Anterior cingulate cortex (tissue), 58 donors: ENCODE measurements around the gene CCDC188.

ENCODE experiments used
- DNase-seq, 58 donors: peaks; one replicate each; lab custom pipeline; 2025; lab: John Stamatoyannopoulos, UW

The CCDC188 gene

DNA sequence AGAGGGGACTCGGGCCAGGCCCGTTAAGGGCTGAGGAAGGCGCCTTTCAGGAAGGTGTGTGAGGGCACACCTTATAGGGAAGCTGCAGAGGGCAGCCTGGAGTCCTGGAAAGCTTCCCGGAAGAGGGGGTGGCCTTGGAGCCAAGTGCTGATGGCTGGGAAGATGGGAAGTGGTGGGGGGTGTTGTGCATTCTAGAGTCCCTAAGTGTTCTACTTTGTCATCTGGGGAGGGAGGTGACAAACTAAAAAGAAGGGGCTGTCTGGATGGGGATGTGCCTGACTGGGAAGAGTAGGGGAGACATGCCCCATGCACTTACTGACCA, 12.5 kb downstream of the CCDC188 start:
- peak in 28 of 58 donors; percentile 13 to 72 (median 56) for DNase-seq

DNA sequence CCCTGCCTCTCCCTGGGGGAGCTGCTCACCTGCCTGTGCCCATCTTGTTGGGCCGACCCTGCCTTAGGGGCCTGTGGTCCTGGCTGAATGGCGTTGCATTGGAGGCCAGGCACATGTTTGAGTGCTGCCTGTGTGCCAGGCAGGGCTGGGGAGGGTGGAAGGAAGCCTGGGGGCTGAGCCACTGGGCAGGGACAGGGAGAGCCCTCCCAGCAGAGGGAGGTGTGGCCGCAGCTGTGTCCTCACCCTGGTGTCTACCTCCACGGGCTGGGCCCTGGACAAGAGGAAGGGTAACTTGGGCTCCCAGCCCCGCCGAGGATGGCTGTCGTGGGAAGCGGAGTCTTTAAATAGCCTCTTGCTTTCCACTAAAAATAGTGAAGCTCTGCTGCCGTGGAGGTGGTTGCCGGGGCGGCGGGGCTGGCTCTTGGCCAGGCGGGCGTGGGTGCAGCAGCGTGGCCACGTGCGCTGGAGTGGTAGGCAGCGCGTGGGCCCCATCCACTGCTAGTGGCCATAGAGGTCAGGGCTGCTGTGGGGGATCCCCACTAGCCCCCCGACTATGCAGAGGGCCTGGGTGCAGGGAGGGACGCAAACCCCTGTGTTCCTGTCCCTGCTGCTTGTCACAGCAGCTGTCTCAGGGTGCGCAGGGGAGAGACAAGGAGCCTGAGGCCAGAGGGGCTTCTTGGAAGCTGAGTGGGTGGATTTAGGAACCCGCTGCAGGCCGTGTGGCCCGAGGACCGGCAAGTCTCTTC, 13.0 kb downstream of the CCDC188 start:
- peak in 39 of 58 donors; percentile 20 to 74 (median 52) for DNase-seq

DNA sequence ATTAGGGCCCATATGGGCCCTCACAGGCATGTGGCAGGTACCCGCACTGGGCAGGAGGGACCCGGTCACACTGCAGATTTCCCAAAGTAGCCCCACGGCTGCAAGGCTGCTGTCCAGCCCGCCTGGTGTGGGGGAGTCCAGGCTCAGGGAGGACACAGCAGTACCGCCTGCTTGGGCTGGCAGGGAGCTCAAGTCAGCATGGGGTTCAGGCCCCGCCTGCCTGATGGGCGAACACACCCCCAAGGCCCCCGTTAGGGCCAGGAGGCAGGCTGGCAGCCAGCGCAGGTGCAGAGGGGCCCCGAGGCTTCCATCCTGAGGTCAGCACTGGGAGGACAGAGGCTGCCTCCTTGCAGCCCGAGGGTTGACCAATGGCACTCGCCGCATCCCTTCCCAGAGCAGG, 13.7 kb downstream of the CCDC188 start:
- DNase-seq: no peak

DNA sequence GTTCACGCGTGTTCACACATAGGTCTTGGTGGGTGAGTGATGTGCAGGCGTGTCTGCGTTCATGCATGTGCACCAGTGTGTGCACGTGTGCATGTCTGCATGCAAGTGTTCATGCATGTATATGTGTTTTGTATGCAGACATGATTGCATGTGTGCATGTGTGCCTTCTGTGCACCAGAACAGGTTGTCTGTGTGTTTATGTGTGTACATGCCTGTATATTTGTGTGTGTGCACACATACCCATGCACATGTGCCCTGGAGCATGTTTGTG, 14.3 kb downstream of the CCDC188 start:
- DNase-seq: no peak

DNA sequence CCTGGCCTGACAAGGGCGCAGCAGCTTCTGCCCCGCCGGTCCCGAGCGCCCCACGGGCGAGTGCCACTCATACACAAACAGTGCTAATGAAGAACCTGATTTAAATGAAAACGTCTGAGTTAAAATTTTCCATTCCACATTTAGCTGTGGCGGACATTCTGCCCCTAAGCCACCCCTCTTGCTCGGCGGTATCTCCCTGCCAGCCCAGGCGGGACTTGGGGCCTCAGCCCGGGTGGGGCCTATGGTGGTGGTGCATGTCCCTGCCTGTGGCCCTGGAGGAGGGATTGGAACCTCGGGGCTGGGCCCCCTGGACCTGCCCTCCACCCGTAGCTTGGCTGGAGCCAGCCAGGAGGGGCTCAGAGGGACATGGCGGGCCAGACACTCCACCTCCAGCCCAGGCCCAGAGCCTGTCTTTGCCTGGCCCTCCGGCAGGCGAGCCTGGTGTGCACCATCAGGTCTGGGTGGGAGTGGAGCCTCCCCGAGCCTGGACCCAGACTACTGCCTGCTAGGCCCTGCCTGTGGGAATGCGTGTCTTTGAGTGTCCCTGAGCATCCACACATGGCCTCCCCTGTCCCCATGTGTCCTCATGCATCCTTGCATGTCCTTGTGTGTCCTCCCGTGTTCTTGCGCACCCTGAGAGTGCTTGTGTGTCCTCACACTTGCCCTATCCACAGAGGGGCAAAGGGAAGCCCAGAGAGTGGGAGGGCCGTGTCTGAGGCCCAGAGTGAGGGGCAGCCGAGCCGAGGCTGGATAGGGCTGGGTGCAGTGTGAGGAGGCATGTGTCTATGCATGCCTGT, 14.9 kb downstream of the CCDC188 start:
- DNase-seq: no peak

DNA sequence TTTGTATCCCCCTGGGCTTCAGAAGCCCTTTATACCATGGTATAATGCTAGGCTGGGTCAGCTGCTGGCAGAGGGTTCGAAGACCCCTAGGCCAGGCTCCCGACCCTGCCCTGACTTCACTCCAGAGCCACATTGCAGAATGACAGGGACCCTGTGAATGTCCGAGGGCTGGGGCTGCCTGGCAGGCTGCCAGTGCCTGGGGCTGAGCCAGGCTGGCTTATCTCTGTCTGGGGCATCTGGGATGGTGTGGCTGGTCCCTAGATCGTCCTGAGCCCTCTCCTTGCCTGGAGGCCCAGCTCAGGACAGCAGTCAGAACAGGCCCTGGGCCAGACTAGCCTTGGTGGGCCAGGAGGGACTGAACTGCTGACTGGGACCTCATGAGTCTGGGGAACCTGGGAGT, 15.6 kb downstream of the CCDC188 start:
- DNase-seq: no peak

DNA sequence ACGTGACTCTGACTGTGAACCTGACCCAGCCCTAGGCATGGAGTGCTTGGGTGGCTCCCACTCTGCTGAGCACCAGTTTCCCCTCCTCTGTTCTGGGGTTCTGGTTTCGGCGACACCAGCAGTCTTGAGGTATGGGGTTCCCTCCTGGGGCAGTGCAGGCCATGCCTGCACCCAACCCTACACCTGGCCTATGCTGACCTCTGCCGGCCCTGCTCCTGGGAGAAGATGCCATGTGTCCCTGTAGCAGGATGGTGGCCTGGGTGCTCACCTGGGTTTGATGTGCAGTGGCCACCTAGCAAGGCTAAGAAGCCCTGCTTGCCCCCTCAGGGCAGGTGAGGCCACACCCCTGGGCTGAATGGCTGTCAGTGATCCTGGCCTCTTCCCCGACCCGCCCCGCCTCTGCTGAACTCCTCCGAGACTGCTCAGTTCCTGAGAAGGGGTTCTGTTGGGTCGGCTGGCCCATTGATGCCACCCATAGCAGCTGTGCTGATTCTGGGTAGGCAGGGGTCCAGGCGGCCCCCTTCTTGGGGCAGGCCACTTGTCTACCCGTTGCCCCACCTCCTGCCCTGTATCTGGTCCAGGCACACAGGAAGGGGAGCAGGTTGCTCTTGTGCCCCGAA, 16.8 kb downstream of the CCDC188 start:
- no peak for DNase-seq

DNA sequence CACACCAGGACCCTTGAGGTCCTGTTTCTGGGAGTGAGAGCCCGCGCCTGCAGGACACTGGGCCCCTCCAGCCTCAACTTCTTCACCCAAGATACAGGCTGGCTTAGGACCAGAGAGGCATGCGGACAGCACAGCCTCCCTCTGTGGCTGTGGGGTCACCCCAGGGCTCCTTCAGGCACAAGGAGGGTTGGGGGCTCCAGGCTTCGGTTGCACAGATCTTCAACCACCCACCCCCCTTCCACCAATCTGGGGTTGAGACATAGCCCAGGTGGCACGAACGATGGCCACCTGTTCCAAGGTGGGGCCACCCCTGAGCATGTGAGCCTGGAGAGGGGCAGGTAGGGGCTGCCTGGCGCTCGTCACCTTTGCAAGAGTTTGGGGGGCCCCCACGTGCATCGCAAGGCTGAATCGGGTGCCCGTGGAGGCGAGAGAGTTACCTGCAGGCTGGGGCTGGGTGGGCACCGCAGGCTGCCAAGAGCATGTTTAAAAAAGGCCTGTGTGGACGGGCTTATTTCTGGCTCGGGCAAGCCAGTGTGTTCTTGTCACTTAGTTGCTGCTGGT, 18.1 kb downstream of the CCDC188 start:
- DNase-seq: no peak

DNA sequence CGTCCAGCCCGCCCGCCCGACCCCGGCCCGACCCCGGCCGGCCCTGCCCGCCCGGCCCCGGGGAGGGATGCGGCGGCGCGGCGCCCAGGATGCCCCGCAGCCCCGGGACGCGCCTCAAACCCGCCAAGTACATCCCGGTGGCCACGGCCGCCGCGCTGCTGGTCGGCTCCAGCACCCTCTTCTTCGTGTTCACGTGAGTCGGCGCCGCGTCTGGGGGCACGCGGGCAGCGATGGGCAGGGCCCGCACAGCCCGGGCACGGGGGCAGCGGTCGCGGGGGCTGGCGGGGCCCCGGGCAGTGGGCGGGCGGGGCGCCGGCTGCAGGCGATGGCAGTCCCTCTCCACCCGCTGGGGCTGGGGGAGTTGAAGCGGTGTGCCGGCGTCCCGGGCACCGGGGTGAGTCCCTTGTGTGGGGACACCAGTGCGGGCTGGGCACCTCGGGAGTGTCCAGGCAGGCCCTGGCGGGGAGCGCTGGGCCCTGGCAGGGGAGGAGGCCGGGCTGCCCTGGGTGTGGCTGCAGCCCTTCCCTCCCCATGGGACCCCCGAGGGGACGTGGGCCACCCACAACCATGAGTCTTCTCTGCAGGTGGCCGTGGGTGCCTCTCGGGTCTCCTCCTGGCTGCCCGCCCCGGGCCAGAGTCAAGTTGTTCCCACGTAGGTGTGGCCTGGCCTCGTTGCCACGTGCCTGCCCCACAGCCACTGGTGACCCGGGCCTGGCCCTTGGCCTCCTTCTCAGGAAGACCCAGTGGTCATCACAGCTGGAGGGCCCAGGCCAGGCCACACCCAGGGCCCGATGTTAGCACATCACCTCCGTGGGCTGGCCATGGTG, 18.8 kb downstream of the CCDC188 start:
- DNase-seq: peak in 13 of 58 donors; percentile 15 to 57 (median 40)

DNA sequence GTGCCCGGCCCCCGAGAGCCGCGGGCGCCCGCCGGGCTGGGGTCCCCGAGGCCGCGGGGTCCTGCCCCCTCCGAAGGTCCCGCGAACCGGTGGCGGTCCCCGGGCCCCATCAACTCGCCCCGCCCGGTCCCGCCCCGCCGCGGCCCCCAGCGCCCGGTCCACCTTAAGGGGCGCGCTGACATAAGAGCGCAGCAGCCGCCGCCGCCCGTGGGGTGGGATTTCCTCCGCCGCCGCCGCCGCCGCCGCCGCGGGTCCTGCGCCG, 19.3 kb downstream of the CCDC188 start, which contains the start of gene ZDHHC8:
ZDHHC8 (plus strand) TSS at position 208 of the 262 bp plus-strand sequence. CDS start 144 bp downstream, outside the sequence.
- peak in 19 of 58 donors; percentile 20 to 61 (median 44) for DNase-seq

DNA sequence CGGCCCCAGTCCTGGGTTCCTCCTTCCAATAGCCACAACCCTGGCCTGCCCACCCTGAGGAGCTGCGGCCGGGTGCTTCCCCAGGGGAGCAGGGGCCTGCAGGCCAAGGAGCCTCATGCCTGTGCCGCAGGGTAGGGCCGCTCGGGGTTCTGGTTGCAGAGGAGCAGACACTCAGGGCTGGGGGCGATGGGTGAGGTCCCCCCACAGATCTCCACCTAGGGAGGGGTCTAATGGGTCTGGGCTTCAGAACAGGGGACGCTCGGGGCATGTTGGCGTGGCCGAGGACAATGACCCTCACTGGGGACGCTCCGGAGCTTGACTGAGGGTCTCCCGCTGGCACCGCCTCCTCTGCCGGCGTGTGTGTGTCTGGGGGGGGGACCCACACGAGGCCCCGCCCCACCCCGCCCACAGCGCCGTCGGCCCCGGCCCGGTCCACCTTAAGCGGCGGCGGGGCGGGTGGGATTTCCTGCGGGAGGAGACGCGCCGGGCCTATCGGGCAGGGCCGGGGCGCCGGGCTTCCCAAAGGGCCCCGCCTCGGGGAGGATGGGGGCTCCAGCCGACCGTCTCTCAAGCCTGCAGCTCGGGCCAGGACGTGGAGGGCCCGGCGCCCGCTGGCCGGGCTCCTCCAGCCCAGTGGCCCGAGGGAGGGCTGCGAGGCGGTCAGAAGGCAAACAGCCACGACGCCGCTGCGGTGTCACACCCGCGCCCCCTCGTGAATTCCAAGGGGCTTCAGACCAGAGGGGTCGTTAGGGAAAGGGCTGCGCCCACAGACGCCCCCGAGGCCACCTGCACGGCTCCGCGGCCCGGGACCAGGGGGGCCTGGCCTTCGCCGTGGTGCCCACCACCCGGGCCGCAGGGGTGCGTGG, 19.9 kb downstream of the CCDC188 start:
- peak in 56 of 58 donors; percentile 39 to 91 (median 74) for DNase-seq

DNA sequence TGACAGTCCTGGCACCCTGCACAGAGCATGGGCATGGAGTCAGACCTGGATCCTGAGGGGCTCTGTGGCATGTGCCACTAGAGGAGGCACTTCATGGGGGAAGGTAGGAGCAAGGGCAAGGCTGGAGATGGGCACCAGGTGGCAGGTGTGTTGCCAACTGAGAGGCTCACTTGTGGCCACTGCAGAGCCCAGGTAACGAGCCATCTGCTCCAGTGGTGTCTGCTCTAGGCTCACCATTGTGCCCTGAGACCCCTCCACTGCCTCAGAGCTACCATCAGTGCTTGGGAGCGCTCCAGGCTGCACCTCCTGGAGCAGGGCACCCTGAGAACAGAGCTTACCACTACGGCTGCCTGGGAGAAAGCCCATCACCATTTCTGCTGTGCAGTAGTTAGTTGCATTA, 20.5 kb downstream of the CCDC188 start:
- DNase-seq: no peak

DNA sequence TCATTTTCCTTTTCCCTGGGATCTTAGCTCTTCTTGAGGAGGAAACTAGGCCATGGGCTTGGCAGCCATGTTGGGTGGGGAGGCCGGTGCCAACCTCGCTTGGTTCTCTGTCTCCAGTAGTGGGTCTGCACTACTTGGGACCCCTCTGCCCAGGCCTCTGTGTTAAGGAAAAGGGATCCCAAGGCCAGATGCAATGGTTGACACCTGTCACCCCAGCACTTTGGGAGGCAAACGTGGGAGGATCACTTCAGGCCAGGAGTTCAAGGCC, 21.2 kb downstream of the CCDC188 start:
- DNase-seq: no peak

DNA sequence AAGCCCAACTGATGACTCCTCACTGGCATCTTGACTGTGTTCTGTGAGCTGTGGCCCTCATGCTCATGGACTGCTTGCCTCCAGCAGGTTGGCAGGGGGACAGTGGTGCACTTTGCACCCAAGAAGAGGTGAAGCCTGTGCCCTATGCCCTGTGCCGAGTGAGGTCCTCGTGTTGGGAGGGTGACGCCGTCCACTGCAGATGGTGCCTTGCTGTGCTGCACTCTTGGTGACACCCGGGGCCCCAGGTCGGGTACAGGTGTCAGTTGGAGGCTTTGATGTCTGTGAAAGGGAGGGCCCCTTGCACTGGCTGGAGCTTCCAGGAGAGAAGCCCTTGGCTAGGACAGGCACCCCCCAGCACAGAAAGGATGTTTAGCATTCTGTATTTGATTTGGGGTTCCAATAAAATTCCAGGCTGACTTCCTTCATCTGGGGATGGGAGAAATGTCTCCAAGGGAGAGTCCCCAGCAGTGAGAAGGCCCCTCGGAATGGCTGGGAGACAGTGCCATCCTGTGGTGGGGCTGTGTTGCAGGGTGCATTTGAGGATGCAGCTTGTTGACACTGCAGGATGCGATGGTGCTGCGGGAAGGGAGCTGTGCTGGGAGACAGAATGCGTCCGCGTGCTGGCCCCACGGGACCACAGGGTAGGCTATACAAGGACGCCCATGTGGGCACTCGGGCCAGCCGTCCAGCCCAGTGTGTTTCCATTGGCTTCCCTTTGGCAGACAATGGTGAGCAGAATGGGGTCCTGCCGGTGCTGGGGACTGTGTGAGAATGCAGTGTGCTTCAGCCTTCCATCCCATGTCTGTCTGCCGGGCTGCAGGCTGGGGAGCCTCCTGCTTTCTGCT, 21.7 kb downstream of the CCDC188 start:
- peak in 16 of 58 donors; percentile 15 to 53 (median 24) for DNase-seq

DNA sequence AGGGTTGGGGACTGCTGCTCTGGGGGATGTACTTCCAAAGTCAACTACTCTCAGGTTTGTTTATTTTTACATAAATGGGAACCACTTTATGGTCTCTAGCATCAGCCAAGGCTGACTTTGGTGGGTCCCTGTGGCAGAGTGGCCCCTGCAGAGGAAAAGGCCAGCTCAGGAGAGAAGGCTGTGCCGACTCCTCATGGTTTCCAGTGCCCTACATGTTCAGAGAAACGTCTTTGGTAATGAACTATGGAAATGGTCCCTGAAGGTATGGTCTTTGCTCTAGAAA, 22.3 kb downstream of the CCDC188 start:
- no peak for DNase-seq

DNA sequence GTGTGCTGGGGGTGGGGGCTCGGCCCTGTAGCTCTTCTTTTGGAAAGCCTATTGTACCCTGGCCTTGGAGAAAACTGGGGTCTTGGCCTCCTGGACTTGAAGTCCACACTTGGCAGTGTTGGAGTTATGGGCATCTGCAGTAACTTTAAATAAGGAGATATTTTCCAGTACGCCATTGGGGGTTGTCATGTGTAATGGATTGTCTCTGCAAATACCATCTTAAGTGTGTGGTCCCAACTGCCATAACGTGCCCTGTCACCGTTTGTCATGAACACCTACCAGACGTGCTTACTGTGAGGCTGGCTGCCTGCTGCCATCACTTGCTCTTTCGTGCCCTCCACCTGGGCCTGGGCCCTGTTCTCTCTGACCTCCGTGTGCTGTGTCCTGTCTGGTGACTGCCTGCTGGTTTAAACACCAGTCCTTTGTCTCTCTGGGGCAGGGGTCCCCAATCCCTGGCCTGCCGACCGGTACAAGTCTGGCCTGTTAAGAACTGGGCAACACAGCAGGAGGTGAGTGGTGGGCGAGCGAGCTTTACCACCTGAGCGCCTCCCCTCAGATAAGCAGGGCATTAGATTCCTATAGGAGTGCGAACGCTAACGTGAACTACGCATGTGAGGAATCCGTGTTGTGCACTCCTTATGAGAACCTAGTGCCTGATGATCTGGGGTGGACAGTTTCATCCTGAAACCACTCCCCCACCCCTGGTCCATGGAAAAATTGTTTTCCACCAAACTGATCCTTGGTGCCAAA, 22.8 kb downstream of the CCDC188 start:
- no peak for DNase-seq

DNA sequence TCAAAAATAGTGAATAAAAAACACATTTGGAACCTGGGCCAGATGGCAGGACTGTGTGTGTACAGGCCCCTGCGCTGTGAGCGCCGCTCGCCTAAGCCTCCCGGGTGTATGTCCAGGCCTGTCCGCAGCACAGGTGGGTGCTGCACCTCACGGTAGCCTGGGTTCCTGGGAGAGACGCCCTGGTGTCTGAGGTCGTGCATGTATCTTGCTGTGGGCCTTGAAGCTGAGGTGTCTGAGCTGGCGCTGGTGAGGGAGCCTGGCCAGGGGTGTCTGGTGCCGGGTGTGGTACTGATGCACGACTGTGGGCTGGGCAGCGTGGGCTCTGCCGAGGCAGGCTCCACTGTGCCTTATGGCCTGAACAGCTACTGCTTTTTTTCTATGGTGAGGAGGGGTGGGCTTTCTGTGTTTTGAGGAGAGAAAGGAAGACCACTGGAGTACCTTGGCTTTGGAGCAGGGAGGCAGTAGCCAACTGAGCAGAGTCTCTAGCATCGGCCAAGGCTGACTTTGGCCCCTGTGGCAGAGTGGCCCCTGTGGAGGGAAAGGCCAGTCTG, 23.5 kb downstream of the CCDC188 start:
- no peak for DNase-seq
